T-helper 1 cell treated with Interleukin-12 subunit alpha and Interleukin-12 subunit beta and Interleukin-4 antibody, amounts not matched to agents 30 μg/mL and 1 μg/mL, for 36 hours (primary cell): ENCODE measurements around the gene CDK3.

ENCODE experiments used
- H3K27ac Mint-ChIP-seq: one replicate; pipeline ENCODE4 v1.8.0; 2021; ENCODE audit warnings: mild to moderate bottlenecking, mixed read lengths
- H3K27me3 Mint-ChIP-seq: one replicate; pipeline ENCODE4 v1.8.0; 2021; ENCODE audit warnings: low read depth, mixed read lengths
- H3K36me3 Mint-ChIP-seq: one replicate; pipeline ENCODE4 v1.8.0; 2021; ENCODE audit warnings: low read depth, mixed read lengths
- H3K4me1 Mint-ChIP-seq: one replicate; pipeline ENCODE4 v1.8.0; 2021; ENCODE audit warnings: low read depth, mixed read lengths
- H3K4me3 Mint-ChIP-seq: one replicate; pipeline ENCODE4 v1.8.0; 2021; ENCODE audit warnings: mild to moderate bottlenecking, moderate library complexity, mixed read lengths
- H3K9me3 Mint-ChIP-seq: one replicate; pipeline ENCODE4 v1.8.0; 2021; ENCODE audit warnings: mixed read lengths

Gene CDK3

GRCh38 chr17:76004750-76005262, 4.2 kb downstream of the CDK3 start:
- no peaks in the 10 kb centered on the region for H3K27me3 Mint-ChIP-seq
- H3K4me3 Mint-ChIP-seq = no peak overlapping the region
- peaks cover 7% of the 10 kb centered on the region for H3K4me1 Mint-ChIP-seq
- H3K27ac Mint-ChIP-seq = no peak overlapping the region
- H3K9me3 Mint-ChIP-seq = no peaks in the 10 kb centered on the region
- H3K36me3 Mint-ChIP-seq = peaks cover 5% of the 10 kb centered on the region

- peaks cover 5% of the 10 kb centered on the region for H3K36me3 Mint-ChIP-seq
Measured at GRCh38 chr17:76005263-76006149, 4.9 kb downstream of the CDK3 start.

GRCh38 chr17:76007131-76007849, 6.6 kb downstream of the CDK3 start:
- Mint-ChIP-seq H3K4me3 (no peak overlapping the region), H3K27ac (no peak overlapping the region), H3K9me3 (no peaks in the 10 kb centered on the region), H3K4me1 (peaks cover 7% of the 10 kb centered on the region), H3K36me3 (peaks cover 5% of the 10 kb centered on the region), H3K27me3 (no peaks in the 10 kb centered on the region)

More at GRCh38 chr17:76005263-76006149, 4.9 kb downstream of the CDK3 start:
- no peaks in the 10 kb centered on the region for H3K27me3 Mint-ChIP-seq
- no peak overlapping the region for H3K4me3 Mint-ChIP-seq
- no peak overlapping the region for H3K27ac Mint-ChIP-seq
- peaks cover 7% of the 10 kb centered on the region for H3K4me1 Mint-ChIP-seq
- no peaks in the 10 kb centered on the region for H3K9me3 Mint-ChIP-seq

GRCh38 chr17:76007850-76008165, 7.2 kb downstream of the CDK3 start:
- Mint-ChIP-seq H3K27ac (no peak overlapping the region), H3K4me3 (no peak overlapping the region), H3K9me3 (no peaks in the 10 kb centered on the region), H3K36me3 (peaks cover 5% of the 10 kb centered on the region), H3K4me1 (peaks cover 7% of the 10 kb centered on the region), H3K27me3 (no peaks in the 10 kb centered on the region)

- Mint-ChIP-seq H3K27me3 (no peaks in the 10 kb centered on the region), H3K27ac (no peak overlapping the region), H3K9me3 (no peaks in the 10 kb centered on the region), H3K4me1 (peaks cover 7% of the 10 kb centered on the region), H3K36me3 (peaks cover 5% of the 10 kb centered on the region), H3K4me3 (no peak overlapping the region)
Measured at GRCh38 chr17:76008208-76008607, 7.6 kb downstream of the CDK3 start.

- H3K4me3 Mint-ChIP-seq = no peak overlapping the region
- H3K27ac Mint-ChIP-seq = no peak overlapping the region
- no peaks in the 10 kb centered on the region for H3K9me3 Mint-ChIP-seq
Measured at GRCh38 chr17:76008630-76009425, 8.2 kb downstream of the CDK3 start.

GRCh38 chr17:76009447-76009846, 8.8 kb downstream of the CDK3 start:
- Mint-ChIP-seq H3K27ac (no peak overlapping the region), H3K36me3 (peaks cover 2% of the 10 kb centered on the region)

More at GRCh38 chr17:76008630-76009425, 8.2 kb downstream of the CDK3 start:
- Mint-ChIP-seq H3K4me1 (peaks cover 7% of the 10 kb centered on the region), H3K36me3 (peaks cover 2% of the 10 kb centered on the region), H3K27me3 (no peaks in the 10 kb centered on the region)

GRCh38 chr17:76009969-76010661, 9.5 kb downstream of the CDK3 start:
- Mint-ChIP-seq H3K4me1 (peaks cover 9% of the 10 kb centered on the region), H3K4me3 (no peak overlapping the region), H3K36me3 (peaks cover 2% of the 10 kb centered on the region), H3K9me3 (no peaks in the 10 kb centered on the region), H3K27me3 (no peaks in the 10 kb centered on the region), H3K27ac (no peak overlapping the region)

More at GRCh38 chr17:76009447-76009846, 8.8 kb downstream of the CDK3 start:
- Mint-ChIP-seq H3K9me3 (no peaks in the 10 kb centered on the region), H3K4me3 (no peak overlapping the region), H3K4me1 (peaks cover 9% of the 10 kb centered on the region), H3K27me3 (no peaks in the 10 kb centered on the region)

GRCh38 chr17:76011951-76012350, 11.3 kb downstream of the CDK3 start:
- Mint-ChIP-seq H3K4me3 (no peak overlapping the region), H3K4me1 (peaks cover 2% of the 10 kb centered on the region), H3K27me3 (no peaks in the 10 kb centered on the region), H3K9me3 (no peaks in the 10 kb centered on the region), H3K36me3 (no peaks in the 10 kb centered on the region), H3K27ac (no peak overlapping the region)

GRCh38 chr17:76013377-76013932, 12.8 kb downstream of the CDK3 start:
- no peaks in the 10 kb centered on the region for H3K36me3 Mint-ChIP-seq
- H3K4me1 Mint-ChIP-seq = peaks cover 2% of the 10 kb centered on the region
- H3K9me3 Mint-ChIP-seq = no peaks in the 10 kb centered on the region
- no peak overlapping the region for H3K27ac Mint-ChIP-seq
- no peak overlapping the region for H3K4me3 Mint-ChIP-seq
- H3K27me3 Mint-ChIP-seq = no peaks in the 10 kb centered on the region

GRCh38 chr17:76014100-76014924, 13.7 kb downstream of the CDK3 start:
- H3K9me3 Mint-ChIP-seq = no peaks in the 10 kb centered on the region
- no peak overlapping the region for H3K27ac Mint-ChIP-seq
- no peaks in the 10 kb centered on the region for H3K27me3 Mint-ChIP-seq
- no peaks in the 10 kb centered on the region for H3K36me3 Mint-ChIP-seq
- peaks cover 2% of the 10 kb centered on the region for H3K4me1 Mint-ChIP-seq
- no peak overlapping the region for H3K4me3 Mint-ChIP-seq

GRCh38 chr17:76014925-76015261, 14.2 kb downstream of the CDK3 start:
- Mint-ChIP-seq H3K27ac (no peak overlapping the region), H3K27me3 (peaks cover 3% of the 10 kb centered on the region), H3K4me3 (no peak overlapping the region), H3K36me3 (no peaks in the 10 kb centered on the region), H3K9me3 (no peaks in the 10 kb centered on the region), H3K4me1 (peaks cover 2% of the 10 kb centered on the region)
